ENCODE data around the gene IQCN. TPM values are rescaled to one million over a fixed set of nuclear protein-coding genes. Genes with fewer than 3 reads are reported as not detected.
A peak's percentile ranks its signal among the peaks of the same experiment; 100 is the strongest.

Gene IQCN
- total RNA-seq, 1 donor from 2014 or later = 17.8 TPM

- H3K9me3 Mint-ChIP-seq = no peaks in the 10 kb centered on the region
- H3K36me3 Mint-ChIP-seq (ENCODE audit: low read depth) = no peaks in the 10 kb centered on the region
- intact Hi-C loops (cut with micrococcal nuclease) = loop anchor here (2.0 kb wide), 1 partner anchor 21 kb away; the partner anchor contains the start of gene RAB3A
- DNase-seq = no peak
- POLR2A ChIA-PET = interaction anchor here (0.6 to 2.6 kb wide), 3 partner anchors 16 to 131 kb away, joined by 3 to 14 read pairs (median 6); no protein-coding TSS in a partner anchor
- no peak for ATAC-seq (ENCODE audit: low read depth)
- CTCF ChIA-PET = no interaction called here
- H3K4me1 Mint-ChIP-seq = peaks cover 43% of the 10 kb centered on the region
- peak within 1 kb of the TSS; percentile 50 for H3K4me3 Mint-ChIP-seq
- peaks cover 56% of the 10 kb centered on the region for H3K27me3 Mint-ChIP-seq
- H3K27ac Mint-ChIP-seq = no peak within 1 kb of the TSS
- no peak for TF ChIP-seq CTCF (IDR thresholded peaks at IDR 0.05)
These were observed 48.4 kb downstream of the IQCN start, which contains the start of gene PDE4C for GRCh38 chr19:18225702-18226468. TSS of gene PDE4C (minus strand) at chr19:18226438. CDS start at chr19:18226415, 23 bp downstream.

GRCh38 chr19:18225355-18225701 is 48.9 kb downstream of the IQCN start:
- Mint-ChIP-seq H3K27ac (no peak overlapping the region), H3K9me3 (no peaks in the 10 kb centered on the region), H3K27me3 (peaks cover 54% of the 10 kb centered on the region), H3K4me3 (peak overlapping the region; percentile 16), H3K36me3 (ENCODE audit: low read depth) (no peaks in the 10 kb centered on the region), H3K4me1 (peaks cover 45% of the 10 kb centered on the region)
- no peak for TF ChIP-seq CTCF (IDR thresholded peaks at IDR 0.05)
- DNase-seq (no peak), ATAC-seq (ENCODE audit: low read depth) (no peak)
- ChIA-PET CTCF (interaction anchor here (2.3 kb wide), 1 partner anchor 27 kb away, joined by 8 read pairs; no protein-coding TSS in a partner anchor), POLR2A (interaction anchor here (0.6 to 2.6 kb wide), 2 partner anchors 54 to 130 kb away, joined by 3 to 14 read pairs; no protein-coding TSS in a partner anchor)
- intact Hi-C loops (cut with micrococcal nuclease) = loop anchor here (2.0 kb wide), 1 partner anchor 21 kb away; the partner anchor contains the start of gene RAB3A

DNA sequence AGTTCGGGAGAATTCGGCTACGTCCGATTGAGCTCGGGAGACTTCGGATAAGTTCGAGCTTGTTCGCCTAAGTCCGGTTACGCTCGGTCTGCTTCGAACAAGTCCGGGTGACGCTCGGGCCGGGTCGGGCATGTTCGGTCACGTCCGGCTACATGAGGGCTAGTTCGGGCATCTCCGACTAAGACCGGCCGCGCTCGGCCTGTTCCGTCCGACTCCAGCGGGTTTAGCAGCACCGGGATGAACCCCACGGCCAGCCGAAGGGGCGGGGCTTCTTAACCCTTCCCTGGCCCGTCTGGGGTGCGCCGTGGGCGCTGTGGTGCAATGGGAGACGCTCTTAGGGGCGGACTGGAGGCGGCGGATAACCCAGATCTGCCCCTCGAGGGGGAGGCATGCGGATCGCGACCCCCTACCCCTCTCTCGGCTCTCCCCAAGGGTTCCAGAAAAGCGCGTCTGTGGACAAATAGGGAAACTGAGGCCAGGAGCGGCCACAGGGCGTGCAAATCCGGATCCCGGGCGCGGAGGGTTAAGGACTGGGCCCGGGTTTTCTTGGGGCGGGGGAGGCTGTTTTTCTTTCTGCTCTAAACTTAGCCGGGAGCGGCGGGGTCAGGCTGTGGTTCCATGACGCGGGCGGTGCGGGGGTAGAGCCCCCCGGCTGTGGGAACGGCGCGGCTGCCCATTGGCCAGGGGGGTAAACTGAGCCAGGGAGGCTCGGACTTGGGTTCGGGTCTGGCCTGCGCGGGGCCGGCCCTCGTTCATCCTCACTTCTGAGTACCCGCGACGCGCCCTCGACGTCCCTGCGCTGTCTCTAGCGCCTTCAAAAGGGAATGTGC is 49.5 kb downstream of the IQCN start:
- peak overlapping the region; percentile 84 for H3K4me3 Mint-ChIP-seq
- no peaks in the 10 kb centered on the region for H3K36me3 Mint-ChIP-seq (ENCODE audit: low read depth)
- H3K9me3 Mint-ChIP-seq = no peaks in the 10 kb centered on the region
- intact Hi-C loops (cut with micrococcal nuclease) = loop anchor here (2.0 kb wide), 1 partner anchor 20 kb away; the partner anchor contains the start of gene RAB3A
- POLR2A ChIA-PET = interaction anchor here (0.7 to 2.6 kb wide), 11 partner anchors 9 to 214 kb away, joined by 3 to 14 read pairs (median 4); partner anchors contain the start of genes IQCN, JUND and MPV17L2
- TF ChIP-seq CTCF (IDR thresholded peaks at IDR 0.05) = no peak
- peaks cover 45% of the 10 kb centered on the region for H3K4me1 Mint-ChIP-seq
- peaks cover 55% of the 10 kb centered on the region for H3K27me3 Mint-ChIP-seq
- peak; percentile 98 for ATAC-seq (ENCODE audit: low read depth)
- peak overlapping the region; percentile 35 for H3K27ac Mint-ChIP-seq
- CTCF ChIA-PET = interaction anchor here (0.6 to 2.3 kb wide), 4 partner anchors 9 to 33 kb away, joined by 3 to 8 read pairs (median 4); no protein-coding TSS in a partner anchor
- peak; percentile 77 for DNase-seq

DNA sequence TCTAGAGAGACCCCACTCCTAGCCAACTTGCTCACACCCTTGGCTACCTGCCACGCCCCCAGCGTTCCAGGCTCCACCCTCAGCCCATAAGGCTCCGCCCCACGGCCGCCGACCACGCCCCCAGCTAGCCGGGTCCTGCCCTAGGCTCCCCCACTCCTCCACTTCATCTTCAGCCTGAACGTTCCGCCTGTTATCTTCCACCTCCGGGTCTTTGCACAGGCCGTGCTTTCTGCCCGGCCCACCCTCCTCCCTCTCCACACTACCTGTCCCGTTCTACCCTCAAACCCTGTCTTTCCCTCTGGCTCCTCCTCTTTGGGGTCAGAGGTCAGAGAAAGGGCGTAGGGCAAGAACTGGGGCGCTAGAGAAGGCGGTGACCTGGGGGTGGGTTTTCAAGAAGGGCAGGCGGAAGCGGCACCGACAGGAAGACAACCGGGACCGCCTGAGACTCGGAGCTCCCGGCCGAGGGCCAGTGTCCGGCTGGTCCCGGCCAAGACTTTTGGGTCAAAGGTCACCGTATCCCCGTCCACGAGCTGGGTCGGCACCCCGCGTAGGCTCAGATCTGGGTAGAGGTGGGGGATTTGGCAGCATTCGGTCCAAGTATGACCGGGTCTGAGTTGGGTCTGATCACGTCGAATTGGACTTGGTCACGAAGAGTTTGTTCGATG is 50.3 kb downstream of the IQCN start:
- no peak overlapping the region for H3K27ac Mint-ChIP-seq
- DNase-seq (no peak), ATAC-seq (ENCODE audit: low read depth) (no peak)
- POLR2A ChIA-PET = interaction anchor here (0.6 to 2.6 kb wide), 13 partner anchors 8 to 215 kb away, joined by 3 to 14 read pairs (median 4); partner anchors contain the start of genes IQCN, JUND and MPV17L2
- CTCF ChIA-PET = interaction anchor here (0.6 to 2.3 kb wide), 4 partner anchors 8 to 32 kb away, joined by 3 to 8 read pairs (median 4); no protein-coding TSS in a partner anchor
- no peak for TF ChIP-seq CTCF (IDR thresholded peaks at IDR 0.05)
- H3K27me3 Mint-ChIP-seq = peaks cover 52% of the 10 kb centered on the region
- intact Hi-C loops (cut with micrococcal nuclease) = loop anchor here (2.0 kb wide), 1 partner anchor 19 kb away; the partner anchor contains the start of gene RAB3A
- H3K4me1 Mint-ChIP-seq = peaks cover 45% of the 10 kb centered on the region
- H3K4me3 Mint-ChIP-seq = peak overlapping the region; percentile 84
- no peaks in the 10 kb centered on the region for H3K36me3 Mint-ChIP-seq (ENCODE audit: low read depth)
- no peaks in the 10 kb centered on the region for H3K9me3 Mint-ChIP-seq
